ENCODE results near the gene DUSP5. TPM values are rescaled to one million over a fixed set of nuclear protein-coding genes. Genes with fewer than 3 reads are reported as not detected.

DUSP5 gene
- total RNA-seq, 6 experiments from 2014 or later = 31.9 to 58.2 (median 35.0) TPM

- Mint-ChIP-seq H3K9me3 (no peaks in the 10 kb centered on the region), H3K4me3 (no peak overlapping the region), H3K36me3 (ENCODE audit: low read depth) (peaks cover under 1% of the 10 kb centered on the region; the same call in 1 of the 2 replicates), H3K27ac (no peak overlapping the region), H3K4me1 (ENCODE audit: low read depth) (peaks cover 59% of the 10 kb centered on the region), H3K27me3 (ENCODE audit: insufficient read depth) (peaks cover 1% of the 10 kb centered on the region)
- no peak for DNase-seq
- TF ChIP-seq CTCF (IDR thresholded peaks at IDR 0.05) = no peak
Observed at GRCh38 chr10:110488940-110489339, 8.8 kb upstream of the DUSP5 start.

GRCh38 chr10:110490640-110491039 lies 7.1 kb upstream of the DUSP5 start:
- no peak for TF ChIP-seq CTCF (IDR thresholded peaks at IDR 0.05)
- no peak for DNase-seq
- Mint-ChIP-seq H3K4me3 (0 out of 2 replicates have a peak overlapping the region, but pooled peaks have one; percentile 26), H3K9me3 (no peaks in the 10 kb centered on the region), H3K36me3 (ENCODE audit: low read depth) (peaks cover 6% of the 10 kb centered on the region), H3K27me3 (ENCODE audit: insufficient read depth) (peaks cover 2% of the 10 kb centered on the region), H3K27ac (peak overlapping the region; percentile 83; the same call in 1 of the 2 replicates), H3K4me1 (ENCODE audit: low read depth) (peaks cover 71% of the 10 kb centered on the region)

GRCh38 chr10:110491346-110491745 lies 6.4 kb upstream of the DUSP5 start:
- TF ChIP-seq CTCF (IDR thresholded peaks at IDR 0.05) = no peak
- peak; percentile 57 for DNase-seq
- Mint-ChIP-seq H3K9me3 (no peaks in the 10 kb centered on the region), H3K4me1 (ENCODE audit: low read depth) (peaks cover 78% of the 10 kb centered on the region), H3K4me3 (peak overlapping the region; percentile 26; the same call in 1 of the 2 replicates), H3K27ac (peak overlapping the region; percentile 83), H3K36me3 (ENCODE audit: low read depth) (peaks cover 11% of the 10 kb centered on the region), H3K27me3 (ENCODE audit: insufficient read depth) (peaks cover 6% of the 10 kb centered on the region)

- Mint-ChIP-seq H3K27me3 (ENCODE audit: insufficient read depth) (peaks cover 10% of the 10 kb centered on the region), H3K9me3 (no peaks in the 10 kb centered on the region), H3K27ac (peak overlapping the region; percentile 83), H3K36me3 (ENCODE audit: low read depth) (peaks cover 20% of the 10 kb centered on the region), H3K4me3 (no peak overlapping the region), H3K4me1 (ENCODE audit: low read depth) (peaks cover 76% of the 10 kb centered on the region)
- TF ChIP-seq CTCF (IDR thresholded peaks at IDR 0.05) = no peak
- DNase-seq = no peak
Observed at GRCh38 chr10:110492069-110492822, 5.5 kb upstream of the DUSP5 start.

- peaks cover 59% of the 10 kb centered on the region for H3K4me1 Mint-ChIP-seq (ENCODE audit: low read depth)
- no peak overlapping the region for H3K4me3 Mint-ChIP-seq
- H3K9me3 Mint-ChIP-seq = no peaks in the 10 kb centered on the region
- peaks cover 24% of the 10 kb centered on the region for H3K36me3 Mint-ChIP-seq (ENCODE audit: low read depth)
- peaks cover 12% of the 10 kb centered on the region for H3K27me3 Mint-ChIP-seq (ENCODE audit: insufficient read depth)
- DNase-seq = no peak
- TF ChIP-seq CTCF (IDR thresholded peaks at IDR 0.05) = no peak
- peak overlapping the region; percentile 44 for H3K27ac Mint-ChIP-seq
Observed at GRCh38 chr10:110493832-110494426, 3.8 kb upstream of the DUSP5 start.
